DMS114 treated with DMSO at 0.1 percent for 48 hours (cell line): ENCODE data around the gene SMC5.
"Not testable (repeated sequence)": the region's sequence is repeated elsewhere in the genome, so short reads cannot be mapped to it uniquely, and the experiment has no call there.

Source experiments
- DNase-seq: peaks from one replicate; lab custom pipeline; 2025; ENCODE audit not compliant: unreplicated experiment; lab: John Stamatoyannopoulos, UW

The SMC5 gene

GRCh38 chr9:70262948-70263347, 4.2 kb downstream of the SMC5 start:
- no peak for DNase-seq

GRCh38 chr9:70263421-70263820, 4.6 kb downstream of the SMC5 start:
- DNase-seq: no peak

DNA sequence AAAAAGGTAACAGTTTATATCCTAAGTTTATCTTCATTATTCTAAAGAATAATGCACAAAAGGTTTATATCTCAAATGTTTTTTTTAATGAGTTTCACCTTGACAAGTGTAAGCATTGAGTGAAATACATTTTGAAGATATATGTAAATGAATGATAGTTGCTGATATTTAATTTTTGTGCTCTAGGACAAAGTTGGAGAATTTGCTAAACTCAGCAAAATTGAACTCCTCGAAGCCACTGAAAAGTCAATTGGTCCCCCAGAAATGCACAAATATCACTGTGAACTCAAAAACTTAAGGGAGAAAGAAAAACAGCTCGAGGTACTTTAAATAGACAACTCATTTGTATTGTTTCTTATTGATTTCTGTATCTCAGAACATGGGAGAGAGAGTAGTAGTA, 19.5 kb downstream of the SMC5 start:
- DNase-seq: no peak

GRCh38 chr9:70283848-70284247, 25.1 kb downstream of the SMC5 start:
- no peak for DNase-seq

DNA sequence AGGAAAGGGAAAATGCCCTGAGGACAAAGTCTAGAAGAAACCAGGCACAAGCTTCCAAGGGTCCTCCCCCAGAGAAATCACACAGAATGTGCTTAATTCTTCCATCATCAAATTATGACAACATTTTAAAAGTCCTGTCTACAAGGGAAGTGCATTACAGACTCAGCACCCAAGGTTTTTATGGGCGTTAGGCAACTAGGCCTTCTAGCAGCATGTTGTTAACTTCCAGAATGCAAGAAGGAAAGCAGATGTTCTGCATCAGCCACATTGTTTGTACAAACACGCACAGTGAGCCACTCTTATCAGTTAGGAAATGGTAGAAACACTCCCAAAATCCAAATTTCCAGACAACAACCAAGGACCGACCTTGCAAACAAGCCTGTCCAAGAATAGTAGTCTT, 26.5 kb downstream of the SMC5 start:
- no peak for DNase-seq

DNA sequence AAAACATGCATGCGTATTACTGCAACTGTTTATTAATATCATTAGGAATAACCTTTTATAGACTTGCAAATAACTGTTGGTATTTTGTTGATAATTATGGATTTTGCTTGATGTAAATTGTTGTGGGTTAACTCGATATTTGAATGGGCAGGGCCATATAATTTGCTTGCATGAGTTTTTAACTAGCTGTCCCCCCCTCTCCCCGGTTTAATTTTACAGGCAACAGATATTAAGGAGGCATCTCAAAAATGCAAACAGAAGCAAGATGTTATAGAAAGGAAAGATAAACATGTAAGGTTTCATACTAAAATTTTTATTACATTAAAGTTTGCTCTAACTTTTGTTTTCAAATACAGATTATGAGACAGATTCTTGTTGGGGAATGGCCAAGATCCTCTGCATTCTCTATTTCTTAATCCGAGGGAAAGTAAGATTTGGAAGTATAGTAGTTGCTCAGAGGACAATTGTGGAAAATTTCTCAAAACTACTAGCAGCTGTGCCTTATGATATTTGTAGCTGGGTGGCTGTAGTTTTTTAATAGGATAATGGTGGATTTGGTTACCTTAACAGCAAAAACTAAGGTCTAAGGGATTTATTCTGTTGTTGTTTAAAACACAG, 27.3 kb downstream of the SMC5 start:
- DNase-seq: no peak

GRCh38 chr9:70290626-70291025, 31.8 kb downstream of the SMC5 start:
- DNase-seq: no peak

GRCh38 chr9:70291446-70291845, 32.7 kb downstream of the SMC5 start:
- no peak for DNase-seq

GRCh38 chr9:70292253-70292652, 33.5 kb downstream of the SMC5 start:
- DNase-seq: no peak

GRCh38 chr9:70293214-70293613, 34.4 kb downstream of the SMC5 start:
- DNase-seq: no peak

DNA sequence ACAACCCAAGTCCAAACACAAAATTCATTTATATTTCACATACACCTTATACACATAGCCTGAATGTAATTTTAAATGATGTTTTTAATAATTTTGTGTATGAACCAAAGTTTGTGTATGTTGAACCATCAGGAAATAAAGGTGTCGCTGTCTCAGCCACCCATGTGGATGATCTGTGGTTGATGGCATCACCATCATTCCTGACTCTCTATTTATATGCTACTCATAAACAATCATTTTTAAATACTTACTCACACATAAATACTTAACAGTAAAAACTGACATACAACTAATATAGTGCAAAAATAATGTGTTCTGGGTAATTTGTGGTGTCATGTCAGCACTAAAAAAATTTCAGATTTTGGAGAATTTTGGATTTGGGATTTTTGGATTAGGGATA, 38.4 kb downstream of the SMC5 start:
- DNase-seq: no peak

GRCh38 chr9:70298245-70298771, 39.5 kb downstream of the SMC5 start:
- DNase-seq: no peak

DNA sequence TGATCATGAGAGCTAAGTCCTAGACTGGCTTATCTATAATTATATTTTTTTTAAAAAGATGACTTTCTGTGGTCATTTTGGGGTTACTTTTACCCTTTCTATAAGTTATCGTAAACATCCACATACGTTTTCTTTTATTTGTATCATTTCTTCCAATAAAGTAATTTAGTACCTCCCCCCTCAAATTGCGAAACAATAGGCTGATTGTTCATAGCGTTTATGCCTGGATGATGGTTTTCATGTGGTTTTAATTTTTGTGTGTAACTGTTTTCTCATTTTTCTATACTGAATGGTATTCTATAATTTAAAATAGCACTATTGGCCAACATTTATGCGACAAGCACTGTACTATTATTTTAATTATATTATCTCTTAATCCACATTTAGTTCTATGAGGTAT, 44.5 kb downstream of the SMC5 start:
- no peak for DNase-seq

GRCh38 chr9:70304810-70305209, 46.0 kb downstream of the SMC5 start:
- DNase-seq: no peak

DNA sequence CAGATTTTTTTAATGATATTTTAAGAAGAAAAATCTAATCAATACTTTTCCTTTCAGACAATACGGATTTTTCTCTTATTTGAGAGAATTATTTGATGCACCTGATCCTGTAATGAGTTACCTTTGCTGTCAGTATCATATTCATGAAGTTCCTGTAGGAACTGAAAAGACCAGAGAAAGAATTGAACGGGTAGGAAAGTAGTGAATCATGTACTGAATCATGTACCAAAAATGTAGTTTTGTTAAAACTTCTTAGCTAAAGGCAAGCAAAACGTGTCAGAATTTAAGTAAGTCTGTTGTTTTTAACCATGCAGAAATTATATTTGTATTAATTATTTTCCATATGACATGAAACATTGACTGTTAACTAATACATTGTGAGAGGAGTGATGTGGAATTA, 56.6 kb downstream of the SMC5 start:
- DNase-seq: no peak

GRCh38 chr9:70318002-70318401, 59.2 kb downstream of the SMC5 start:
- no peak for DNase-seq

DNA sequence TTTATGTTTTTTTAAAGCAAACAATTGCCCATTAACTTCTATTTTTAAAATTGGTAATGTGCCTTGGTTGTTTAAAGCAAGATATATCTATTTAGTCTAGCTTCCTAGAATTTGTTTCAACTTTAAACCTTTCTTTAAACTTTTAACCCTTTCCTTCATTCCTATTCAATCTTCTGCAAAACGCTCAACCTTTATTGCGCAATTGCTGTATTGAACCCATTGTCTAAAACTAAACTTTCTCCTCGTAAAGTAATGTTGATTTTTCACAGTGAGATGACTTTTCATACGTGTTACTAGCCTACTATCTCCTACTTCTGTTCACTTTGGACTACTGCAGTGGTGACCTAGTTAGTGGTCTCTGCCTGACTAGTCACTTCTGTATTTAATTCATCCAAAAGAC, 63.3 kb downstream of the SMC5 start:
- no peak for DNase-seq

DNA sequence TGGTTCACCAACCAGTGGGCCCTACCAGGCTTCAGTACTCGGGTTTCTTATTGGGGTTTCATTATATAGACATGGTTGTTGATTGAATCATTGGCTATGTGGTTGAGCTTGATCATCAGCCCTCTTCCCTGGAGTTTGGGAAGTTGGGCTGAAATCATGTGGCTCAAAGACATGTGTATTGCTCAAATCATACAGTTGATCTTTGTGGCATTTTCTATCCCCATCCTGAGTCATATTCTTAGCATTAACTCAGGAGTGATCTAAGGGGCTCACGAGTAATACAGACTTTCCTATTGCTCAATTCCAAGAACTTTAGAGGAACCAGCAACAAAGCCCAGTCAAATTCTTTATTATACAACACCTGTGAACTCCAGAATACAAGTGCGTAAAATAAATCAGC, 66.2 kb downstream of the SMC5 start:
- DNase-seq: no peak

DNA sequence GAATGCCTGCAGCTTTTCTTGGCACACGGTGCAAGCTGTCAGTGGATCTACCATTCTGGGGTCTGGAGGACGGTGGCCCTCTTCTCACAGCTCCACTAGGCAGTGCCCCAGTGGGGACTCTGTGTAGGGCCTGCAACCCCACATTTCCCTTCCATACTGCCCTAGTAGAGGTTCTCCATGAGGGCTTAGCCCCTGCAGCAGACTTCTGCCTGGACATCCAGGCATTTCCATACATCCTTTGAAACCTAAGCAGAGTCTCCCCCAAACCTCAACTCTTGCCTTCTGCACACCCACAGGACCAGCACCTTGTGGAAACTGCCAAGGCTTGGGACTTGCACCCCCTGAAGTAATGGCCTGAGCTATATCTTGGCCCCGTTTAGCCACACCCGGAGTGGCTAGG, 69.8 kb downstream of the SMC5 start:
- DNase-seq: not testable (repeated sequence)

GRCh38 chr9:70340572-70340971, 81.8 kb downstream of the SMC5 start:
- DNase-seq: no peak

- DNase-seq: no peak
These were observed 88.3 kb downstream of the SMC5 start for GRCh38 chr9:70347046-70347445.

- DNase-seq: no peak
These were observed 93.6 kb downstream of the SMC5 start for GRCh38 chr9:70352356-70352755.

DNA sequence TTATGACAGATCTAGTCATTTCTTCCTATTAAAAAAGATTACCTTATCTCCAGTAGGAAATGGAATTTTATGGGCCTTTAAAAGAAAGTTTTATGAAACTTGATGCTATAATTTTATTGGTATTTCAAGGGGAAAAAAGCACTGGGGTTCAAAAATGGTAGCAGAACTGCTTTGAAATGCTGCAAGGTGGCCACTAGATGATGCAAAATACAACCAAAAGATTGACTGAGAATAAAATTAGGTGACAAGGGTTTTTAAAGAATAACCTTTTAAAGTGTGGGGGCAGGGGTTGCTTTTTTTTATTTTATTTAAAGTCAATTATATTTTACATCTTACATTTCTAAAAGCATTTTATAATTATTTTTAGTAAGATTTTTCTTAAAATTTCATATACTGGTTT, 94.0 kb downstream of the SMC5 start:
- no peak for DNase-seq
